Measurements from ENCODE around the gene RHPN2.
"Not testable (repeated sequence)": the region's sequence is repeated elsewhere in the genome, so short reads cannot be mapped to it uniquely, and the experiment has no call there.

- TF ChIP-seq, protein P1, sequence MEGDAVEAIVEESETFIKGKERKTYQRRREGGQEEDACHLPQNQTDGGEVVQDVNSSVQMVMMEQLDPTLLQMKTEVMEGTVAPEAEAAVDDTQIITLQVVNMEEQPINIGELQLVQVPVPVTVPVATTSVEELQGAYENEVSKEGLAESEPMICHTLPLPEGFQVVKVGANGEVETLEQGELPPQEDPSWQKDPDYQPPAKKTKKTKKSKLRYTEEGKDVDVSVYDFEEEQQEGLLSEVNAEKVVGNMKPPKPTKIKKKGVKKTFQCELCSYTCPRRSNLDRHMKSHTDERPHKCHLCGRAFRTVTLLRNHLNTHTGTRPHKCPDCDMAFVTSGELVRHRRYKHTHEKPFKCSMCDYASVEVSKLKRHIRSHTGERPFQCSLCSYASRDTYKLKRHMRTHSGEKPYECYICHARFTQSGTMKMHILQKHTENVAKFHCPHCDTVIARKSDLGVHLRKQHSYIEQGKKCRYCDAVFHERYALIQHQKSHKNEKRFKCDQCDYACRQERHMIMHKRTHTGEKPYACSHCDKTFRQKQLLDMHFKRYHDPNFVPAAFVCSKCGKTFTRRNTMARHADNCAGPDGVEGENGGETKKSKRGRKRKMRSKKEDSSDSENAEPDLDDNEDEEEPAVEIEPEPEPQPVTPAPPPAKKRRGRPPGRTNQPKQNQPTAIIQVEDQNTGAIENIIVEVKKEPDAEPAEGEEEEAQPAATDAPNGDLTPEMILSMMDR (IDR thresholded peaks at IDR 0.05 in 8 of 11, conservative IDR thresholded peaks at IDR 0.05 in 3 of 11), result not testable (repeated sequence)
- not testable (repeated sequence) for TF ChIP-seq POLR2A (IDR thresholded peaks at IDR 0.05)
These were observed 68.7 kb downstream of the RHPN2 start for GRCh38 chr19:32995966-32996365.

All from spleen (tissue), 7 donors.